ENCODE results near the gene MAST4.

Gene MAST4

GRCh38 chr5:67031692-67032091, 435.5 kb downstream of the MAST4 start:
- no peaks in the 10 kb centered on the region for H3K9me3 ChIP-seq (ENCODE audit: control insufficient read depth, low read length)
- H3K27me3 ChIP-seq (replicated peaks; ENCODE audit: control insufficient read depth, insufficient read depth, low read length, poor library complexity, severe bottlenecking): no peaks in the 10 kb centered on the region
- no peak overlapping the region for H3K27ac ChIP-seq (ENCODE audit: insufficient read depth, low read length, poor library complexity, severe bottlenecking)
- H3K4me1 ChIP-seq (ENCODE audit: control insufficient read depth, insufficient read depth, low read length, poor library complexity, severe bottlenecking): peaks cover 7% of the 10 kb centered on the region
- no peaks in the 10 kb centered on the region for H3K36me3 ChIP-seq (ENCODE audit: control insufficient read depth, insufficient read depth, low read length)
- H3K4me3 ChIP-seq (ENCODE audit: insufficient read depth, low read depth, low read length, poor library complexity, severe bottlenecking): no peak overlapping the region
- DNase-seq: no peak

- Histone ChIP-seq H3K27me3 (replicated peaks; ENCODE audit: control insufficient read depth, insufficient read depth, low read length, poor library complexity, severe bottlenecking) (no peaks in the 10 kb centered on the region), H3K4me3 (ENCODE audit: insufficient read depth, low read depth, low read length, poor library complexity, severe bottlenecking) (no peak overlapping the region), H3K4me1 (ENCODE audit: control insufficient read depth, insufficient read depth, low read length, poor library complexity, severe bottlenecking) (peaks cover 7% of the 10 kb centered on the region), H3K9me3 (ENCODE audit: control insufficient read depth, low read length) (no peaks in the 10 kb centered on the region), H3K36me3 (ENCODE audit: control insufficient read depth, insufficient read depth, low read length) (no peaks in the 10 kb centered on the region), H3K27ac (ENCODE audit: insufficient read depth, low read length, poor library complexity, severe bottlenecking) (no peak overlapping the region)
- DNase-seq: no peak
Measured at GRCh38 chr5:67032921-67033664, 436.9 kb downstream of the MAST4 start.

- Histone ChIP-seq H3K4me1 (ENCODE audit: control insufficient read depth, insufficient read depth, low read length, poor library complexity, severe bottlenecking) (peaks cover 7% of the 10 kb centered on the region), H3K9me3 (ENCODE audit: control insufficient read depth, low read length) (no peaks in the 10 kb centered on the region), H3K27ac (ENCODE audit: insufficient read depth, low read length, poor library complexity, severe bottlenecking) (no peak overlapping the region), H3K36me3 (ENCODE audit: control insufficient read depth, insufficient read depth, low read length) (no peaks in the 10 kb centered on the region), H3K4me3 (ENCODE audit: insufficient read depth, low read depth, low read length, poor library complexity, severe bottlenecking) (no peak overlapping the region), H3K27me3 (replicated peaks; ENCODE audit: control insufficient read depth, insufficient read depth, low read length, poor library complexity, severe bottlenecking) (no peaks in the 10 kb centered on the region)
- no peak for DNase-seq
Measured at GRCh38 chr5:67033880-67034651, 437.9 kb downstream of the MAST4 start.

GRCh38 chr5:67035098-67035740, 439.0 kb downstream of the MAST4 start:
- peaks cover 7% of the 10 kb centered on the region for H3K4me1 ChIP-seq (ENCODE audit: control insufficient read depth, insufficient read depth, low read length, poor library complexity, severe bottlenecking)
- H3K4me3 ChIP-seq (ENCODE audit: insufficient read depth, low read depth, low read length, poor library complexity, severe bottlenecking): no peak overlapping the region
- no peak for DNase-seq

GRCh38 chr5:67037171-67037570, 441.0 kb downstream of the MAST4 start:
- no peak overlapping the region for H3K4me3 ChIP-seq (ENCODE audit: insufficient read depth, low read depth, low read length, poor library complexity, severe bottlenecking)
- H3K4me1 ChIP-seq (ENCODE audit: control insufficient read depth, insufficient read depth, low read length, poor library complexity, severe bottlenecking): no peaks in the 10 kb centered on the region
- H3K27ac ChIP-seq (ENCODE audit: insufficient read depth, low read length, poor library complexity, severe bottlenecking): no peak overlapping the region
- H3K27me3 ChIP-seq (replicated peaks; ENCODE audit: control insufficient read depth, insufficient read depth, low read length, poor library complexity, severe bottlenecking): no peaks in the 10 kb centered on the region
- DNase-seq: no peak
- no peaks in the 10 kb centered on the region for H3K9me3 ChIP-seq (ENCODE audit: control insufficient read depth, low read length)
- H3K36me3 ChIP-seq (ENCODE audit: control insufficient read depth, insufficient read depth, low read length): no peaks in the 10 kb centered on the region

More at GRCh38 chr5:67035098-67035740, 439.0 kb downstream of the MAST4 start:
- Histone ChIP-seq H3K9me3 (ENCODE audit: control insufficient read depth, low read length) (no peaks in the 10 kb centered on the region), H3K36me3 (ENCODE audit: control insufficient read depth, insufficient read depth, low read length) (no peaks in the 10 kb centered on the region), H3K27ac (ENCODE audit: insufficient read depth, low read length, poor library complexity, severe bottlenecking) (no peak overlapping the region), H3K27me3 (replicated peaks; ENCODE audit: control insufficient read depth, insufficient read depth, low read length, poor library complexity, severe bottlenecking) (no peaks in the 10 kb centered on the region)

GRCh38 chr5:67038817-67039603, 442.8 kb downstream of the MAST4 start:
- Histone ChIP-seq H3K27me3 (replicated peaks; ENCODE audit: control insufficient read depth, insufficient read depth, low read length, poor library complexity, severe bottlenecking) (no peaks in the 10 kb centered on the region), H3K9me3 (ENCODE audit: control insufficient read depth, low read length) (no peaks in the 10 kb centered on the region), H3K27ac (ENCODE audit: insufficient read depth, low read length, poor library complexity, severe bottlenecking) (no peak overlapping the region), H3K4me3 (ENCODE audit: insufficient read depth, low read depth, low read length, poor library complexity, severe bottlenecking) (no peak overlapping the region), H3K4me1 (ENCODE audit: control insufficient read depth, insufficient read depth, low read length, poor library complexity, severe bottlenecking) (no peaks in the 10 kb centered on the region), H3K36me3 (ENCODE audit: control insufficient read depth, insufficient read depth, low read length) (no peaks in the 10 kb centered on the region)
- DNase-seq: no peak

- H3K4me1 ChIP-seq (ENCODE audit: control insufficient read depth, insufficient read depth, low read length, poor library complexity, severe bottlenecking): no peaks in the 10 kb centered on the region
- H3K27ac ChIP-seq (ENCODE audit: insufficient read depth, low read length, poor library complexity, severe bottlenecking): no peak overlapping the region
- H3K9me3 ChIP-seq (ENCODE audit: control insufficient read depth, low read length): no peaks in the 10 kb centered on the region
- no peaks in the 10 kb centered on the region for H3K27me3 ChIP-seq (replicated peaks; ENCODE audit: control insufficient read depth, insufficient read depth, low read length, poor library complexity, severe bottlenecking)
- no peaks in the 10 kb centered on the region for H3K36me3 ChIP-seq (ENCODE audit: control insufficient read depth, insufficient read depth, low read length)
- no peak for DNase-seq
- no peak overlapping the region for H3K4me3 ChIP-seq (ENCODE audit: insufficient read depth, low read depth, low read length, poor library complexity, severe bottlenecking)
Measured at GRCh38 chr5:67042176-67043003, 446.2 kb downstream of the MAST4 start.

- H3K9me3 ChIP-seq (ENCODE audit: control insufficient read depth, low read length): no peaks in the 10 kb centered on the region
- no peak overlapping the region for H3K4me3 ChIP-seq (ENCODE audit: insufficient read depth, low read depth, low read length, poor library complexity, severe bottlenecking)
- no peaks in the 10 kb centered on the region for H3K36me3 ChIP-seq (ENCODE audit: control insufficient read depth, insufficient read depth, low read length)
- H3K4me1 ChIP-seq (ENCODE audit: control insufficient read depth, insufficient read depth, low read length, poor library complexity, severe bottlenecking): no peaks in the 10 kb centered on the region
- no peak for DNase-seq
- no peak overlapping the region for H3K27ac ChIP-seq (ENCODE audit: insufficient read depth, low read length, poor library complexity, severe bottlenecking)
- H3K27me3 ChIP-seq (replicated peaks; ENCODE audit: control insufficient read depth, insufficient read depth, low read length, poor library complexity, severe bottlenecking): no peaks in the 10 kb centered on the region
Measured at GRCh38 chr5:67043796-67044511, 447.8 kb downstream of the MAST4 start.
